Spleen (tissue), 7 donors: ENCODE results near the gene HECA.

Source experiments
- CTCF ChIP-seq, 11 experiments: fragments of 200-600 bp in 7 of 11; fragments of 450-650 bp in 4 of 11; sonication (generic) in 4 of 11; IDR thresholded peaks in 8 of 11; conservative IDR thresholded peaks in 3 of 11; 1 replicate in 7 of 11; 2 replicates in 4 of 11; pipeline versions ENCODE4 v1.4.0 to v1.8.0; 2016 to 2021; ENCODE audit warnings: antibody characterized with exemption in 11 of 11, inconsistent platforms in 4 of 11, mild to moderate bottlenecking in 1 of 11
- POLR2A ChIP-seq, 3 donors: fragments of 450-650 bp; IDR thresholded peaks; one replicate each; pipeline ENCODE4 v1.5.1; 2017; ENCODE audit warnings: antibody characterized with exemption in 3 of 3, mild to moderate bottlenecking in 1 of 3
- POLR2AphosphoS5 ChIP-seq, 3 donors: sonication (generic); formaldehyde crosslinking; IDR thresholded peaks; one replicate each; pipeline ENCODE4 v1.5.1; 2017; ENCODE audit warnings: antibody characterized with exemption in 3 of 3
- donor health status: DM: no; HTN: no; CAD: no; lungs with moderate emphysema.
- donor health status: DM: no; HTN: no; CAD: no.
- donor health status: DM: no; HTN: no; CAD: no.

DNA sequence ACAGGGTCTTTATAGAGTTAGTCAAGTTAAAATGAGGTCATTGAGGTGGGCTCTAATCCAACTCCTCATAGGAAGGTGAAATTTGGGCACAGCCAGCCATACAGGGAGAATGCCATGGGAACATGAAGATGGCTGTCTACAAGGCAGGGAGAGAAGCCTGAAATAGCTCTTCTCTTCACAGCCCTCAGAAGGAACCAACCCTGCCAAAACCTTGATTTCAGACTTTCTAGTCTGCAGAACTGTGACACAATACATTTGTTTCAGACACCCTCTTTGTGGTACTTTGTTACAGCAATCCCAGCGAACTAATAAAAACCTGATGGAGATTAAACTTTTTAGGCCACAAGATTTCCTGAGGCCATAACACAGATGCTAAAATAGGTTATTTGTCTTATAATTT, 43.1 kb upstream of the HECA start:
- no peak for TF ChIP-seq CTCF (IDR thresholded peaks at IDR 0.05 in 8 of 11, conservative IDR thresholded peaks at IDR 0.05 in 3 of 11)
- TF ChIP-seq POLR2A (IDR thresholded peaks at IDR 0.05), result no peak
- TF ChIP-seq POLR2AphosphoS5 (IDR thresholded peaks at IDR 0.05), result no peak
